ENCODE data around the gene SULT1C2. TPM values are rescaled to one million over a fixed set of nuclear protein-coding genes. Genes with fewer than 3 reads are reported as not detected.

The SULT1C2 gene
- total RNA-seq, 1 donor from 2014 or later = not detected

GRCh38 chr2:108346827-108347226, 58.1 kb downstream of the SULT1C2 start:
- TF ChIP-seq, protein P1, sequence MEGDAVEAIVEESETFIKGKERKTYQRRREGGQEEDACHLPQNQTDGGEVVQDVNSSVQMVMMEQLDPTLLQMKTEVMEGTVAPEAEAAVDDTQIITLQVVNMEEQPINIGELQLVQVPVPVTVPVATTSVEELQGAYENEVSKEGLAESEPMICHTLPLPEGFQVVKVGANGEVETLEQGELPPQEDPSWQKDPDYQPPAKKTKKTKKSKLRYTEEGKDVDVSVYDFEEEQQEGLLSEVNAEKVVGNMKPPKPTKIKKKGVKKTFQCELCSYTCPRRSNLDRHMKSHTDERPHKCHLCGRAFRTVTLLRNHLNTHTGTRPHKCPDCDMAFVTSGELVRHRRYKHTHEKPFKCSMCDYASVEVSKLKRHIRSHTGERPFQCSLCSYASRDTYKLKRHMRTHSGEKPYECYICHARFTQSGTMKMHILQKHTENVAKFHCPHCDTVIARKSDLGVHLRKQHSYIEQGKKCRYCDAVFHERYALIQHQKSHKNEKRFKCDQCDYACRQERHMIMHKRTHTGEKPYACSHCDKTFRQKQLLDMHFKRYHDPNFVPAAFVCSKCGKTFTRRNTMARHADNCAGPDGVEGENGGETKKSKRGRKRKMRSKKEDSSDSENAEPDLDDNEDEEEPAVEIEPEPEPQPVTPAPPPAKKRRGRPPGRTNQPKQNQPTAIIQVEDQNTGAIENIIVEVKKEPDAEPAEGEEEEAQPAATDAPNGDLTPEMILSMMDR (IDR thresholded peaks at IDR 0.05; ENCODE audit: insufficient read depth, low read length, severe bottlenecking) = no peak
- FAIRE-seq = no peak

GRCh38 chr2:108347786-108348185, 59.1 kb downstream of the SULT1C2 start:
- FAIRE-seq (no peak), DNase-seq (ENCODE audit: low read depth) (no peak)
- Histone ChIP-seq H3K36me3 (ENCODE audit: control insufficient read depth, insufficient read depth, low read length) (no peaks in the 10 kb centered on the region), H3K27me3 (ENCODE audit: control insufficient read depth, insufficient read depth, low read length) (peaks cover 5% of the 10 kb centered on the region), H3K4me3 (ENCODE audit: low read depth, low read length) (no peak overlapping the region)
- TF ChIP-seq, protein P1 (IDR thresholded peaks at IDR 0.05; ENCODE audit: insufficient read depth, low read length, severe bottlenecking) = no peak

More at GRCh38 chr2:108346827-108347226, 58.1 kb downstream of the SULT1C2 start:
- Histone ChIP-seq H3K27me3 (ENCODE audit: control insufficient read depth, insufficient read depth, low read length) (peaks cover 5% of the 10 kb centered on the region), H3K36me3 (ENCODE audit: control insufficient read depth, insufficient read depth, low read length) (no peaks in the 10 kb centered on the region), H3K4me3 (ENCODE audit: low read depth, low read length) (no peak overlapping the region)
- DNase-seq (ENCODE audit: low read depth) = no peak

- no peak for DNase-seq (ENCODE audit: low read depth)
- no peak for FAIRE-seq
- Histone ChIP-seq H3K27me3 (ENCODE audit: control insufficient read depth, insufficient read depth, low read length) (peaks cover 5% of the 10 kb centered on the region), H3K4me3 (ENCODE audit: low read depth, low read length) (no peak overlapping the region), H3K36me3 (ENCODE audit: control insufficient read depth, insufficient read depth, low read length) (no peaks in the 10 kb centered on the region)
- TF ChIP-seq, protein P1 (IDR thresholded peaks at IDR 0.05; ENCODE audit: insufficient read depth, low read length, severe bottlenecking) = no peak
Observed at GRCh38 chr2:108348816-108349570, 60.3 kb downstream of the SULT1C2 start.

- Histone ChIP-seq H3K36me3 (ENCODE audit: control insufficient read depth, insufficient read depth, low read length) (no peaks in the 10 kb centered on the region), H3K4me3 (ENCODE audit: low read depth, low read length) (no peak overlapping the region), H3K27me3 (ENCODE audit: control insufficient read depth, insufficient read depth, low read length) (peaks cover 5% of the 10 kb centered on the region)
- no peak for FAIRE-seq
- TF ChIP-seq, protein P1 (IDR thresholded peaks at IDR 0.05; ENCODE audit: insufficient read depth, low read length, severe bottlenecking) = no peak
- DNase-seq (ENCODE audit: low read depth) = no peak
Observed at GRCh38 chr2:108349571-108349928, 60.9 kb downstream of the SULT1C2 start.

DNA sequence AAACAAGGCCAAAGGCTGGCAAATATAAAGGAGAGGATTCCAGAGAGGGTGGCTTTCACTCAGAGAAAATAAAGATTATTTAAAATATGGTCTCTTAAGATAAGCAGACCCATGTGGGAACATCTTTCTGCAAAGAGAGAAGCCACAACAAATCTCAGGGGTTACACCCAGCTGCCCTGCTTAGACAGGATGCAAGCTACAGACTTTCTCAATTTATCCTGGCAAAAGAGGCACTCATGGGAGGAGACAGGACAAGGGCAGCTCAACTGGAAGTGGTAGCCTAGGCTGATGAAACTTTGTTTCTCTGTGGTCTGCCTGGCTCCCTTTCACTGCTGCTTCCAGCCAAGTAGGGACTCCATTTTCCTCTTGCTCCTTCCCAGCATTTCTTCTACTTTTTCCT, 63.2 kb downstream of the SULT1C2 start:
- Histone ChIP-seq H3K27me3 (ENCODE audit: control insufficient read depth, insufficient read depth, low read length) (no peaks in the 10 kb centered on the region), H3K4me3 (ENCODE audit: low read depth, low read length) (no peak overlapping the region), H3K36me3 (ENCODE audit: control insufficient read depth, insufficient read depth, low read length) (no peaks in the 10 kb centered on the region)
- FAIRE-seq (no peak), DNase-seq (ENCODE audit: low read depth) (no peak)
- TF ChIP-seq, protein P1 (IDR thresholded peaks at IDR 0.05; ENCODE audit: insufficient read depth, low read length, severe bottlenecking) = no peak

DNA sequence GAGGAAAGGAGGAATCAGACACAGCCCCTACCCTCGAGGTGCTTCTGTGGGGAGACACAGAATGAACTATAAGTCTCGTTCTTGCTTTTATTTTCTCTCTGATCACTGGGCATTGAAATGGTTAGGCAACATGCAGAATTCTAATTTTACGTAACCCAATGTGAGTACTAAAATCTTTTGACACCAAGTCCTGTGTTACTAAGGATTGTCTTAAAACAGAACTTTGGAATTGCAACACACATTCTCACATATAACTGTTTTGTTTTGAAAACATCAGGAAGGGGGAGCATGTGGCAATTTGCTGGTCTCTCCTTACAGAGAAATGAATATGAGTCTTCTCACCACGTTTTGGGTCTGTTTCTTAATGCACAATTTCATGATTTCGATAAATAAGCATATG, 65.4 kb downstream of the SULT1C2 start:
- DNase-seq (ENCODE audit: low read depth) = no peak
- no peaks in the 10 kb centered on the region for H3K36me3 ChIP-seq (ENCODE audit: control insufficient read depth, insufficient read depth, low read length)
- H3K4me3 ChIP-seq (ENCODE audit: low read depth, low read length) = no peak overlapping the region
- FAIRE-seq = no peak
- TF ChIP-seq, protein P1 (IDR thresholded peaks at IDR 0.05; ENCODE audit: insufficient read depth, low read length, severe bottlenecking) = no peak
- no peaks in the 10 kb centered on the region for H3K27me3 ChIP-seq (ENCODE audit: control insufficient read depth, insufficient read depth, low read length)
